ENCODE data around the gene PLCE1. TPM values are rescaled to one million over a fixed set of nuclear protein-coding genes. Genes with fewer than 3 reads are reported as not detected.

PLCE1 gene
- total and polyA plus RNA-seq, 4 donors: 15.5 to 24.6 (median 21.6) TPM

DNA sequence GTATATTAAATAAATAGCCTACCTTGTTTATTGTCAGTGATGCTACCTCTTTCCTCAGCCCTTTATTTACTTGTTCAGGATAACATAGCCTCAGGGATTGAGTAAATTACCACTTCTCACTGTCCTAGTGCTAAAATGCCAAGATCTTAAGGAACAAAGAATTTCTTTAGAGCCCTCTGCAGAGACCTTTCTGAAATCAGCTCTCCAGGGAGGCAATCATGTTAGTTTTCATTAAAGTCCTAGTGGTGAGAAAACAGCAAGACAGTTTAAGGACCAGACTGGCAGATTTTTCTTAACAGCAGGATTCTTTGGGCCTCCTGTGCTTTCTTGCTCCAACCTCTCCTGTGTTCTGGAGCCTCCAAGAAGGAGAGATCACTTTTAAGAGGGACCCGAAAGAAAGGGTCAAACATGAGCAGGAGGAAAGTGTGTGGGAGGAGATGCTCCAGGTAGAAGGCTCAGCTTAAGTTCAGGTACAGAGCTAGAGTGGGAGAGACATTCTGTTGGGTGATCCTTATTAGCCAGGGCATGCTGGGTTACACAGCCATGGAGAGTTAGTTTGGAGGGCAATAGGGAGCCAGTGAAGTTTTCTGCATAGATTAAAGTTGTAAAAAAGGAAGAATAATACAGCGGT is 1.2 kb upstream of the PLCE1 start:
- H3K4me1 ChIP-seq (ENCODE audit: control insufficient read depth, insufficient read depth, low read length): peaks cover 18% of the 10 kb centered on the region
- H3K27ac ChIP-seq (ENCODE audit: low read depth, low read length): peak overlapping the region; percentile 89
- H3K9me3 ChIP-seq (ENCODE audit: control insufficient read depth, insufficient read depth, low read length): no peaks in the 10 kb centered on the region
- no peaks in the 10 kb centered on the region for H3K36me3 ChIP-seq (ENCODE audit: control insufficient read depth, insufficient read depth, low read length)
- no peak overlapping the region for H3K4me3 ChIP-seq (ENCODE audit: low read depth, low read length)
- no peaks in the 10 kb centered on the region for H3K27me3 ChIP-seq (ENCODE audit: control insufficient read depth, insufficient read depth, low read length)
- WGBS (ENCODE audit: insufficient coverage): 69% methylated on average over 2 of the region's 2 CpGs
- peak in 2 of 6 donors; percentile 55 to 56 for DNase-seq (ENCODE audit: low read depth in 4 of 6, low spot score in 6 of 6)

DNA sequence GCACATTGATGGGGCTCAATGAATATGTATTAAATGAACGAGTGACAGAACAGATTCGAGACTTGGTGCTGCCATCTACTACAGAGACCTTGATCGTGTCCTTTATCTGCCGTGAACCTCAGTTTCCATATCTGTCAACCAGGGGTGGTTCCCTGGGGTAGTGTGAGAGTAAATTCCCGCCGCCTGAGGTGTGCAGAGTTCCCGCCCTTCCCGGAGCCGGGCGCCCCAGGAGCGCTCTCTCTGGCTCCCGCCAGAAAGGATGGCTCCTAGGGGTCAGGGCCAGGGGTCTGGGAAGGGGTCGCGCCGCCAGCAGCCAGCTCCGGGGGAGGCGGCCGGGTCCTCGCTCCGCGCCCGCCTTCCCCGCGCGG is 333 bp upstream of the PLCE1 start:
- H3K9me3 ChIP-seq (ENCODE audit: control insufficient read depth, insufficient read depth, low read length): no peaks in the 10 kb centered on the region
- no peaks in the 10 kb centered on the region for H3K27me3 ChIP-seq (ENCODE audit: control insufficient read depth, insufficient read depth, low read length)
- peak overlapping the region; percentile 89 for H3K27ac ChIP-seq (ENCODE audit: low read depth, low read length)
- H3K4me1 ChIP-seq (ENCODE audit: control insufficient read depth, insufficient read depth, low read length): peaks cover 18% of the 10 kb centered on the region
- WGBS (ENCODE audit: insufficient coverage): 2% methylated on average over 25 of the region's 25 CpGs
- H3K4me3 ChIP-seq (ENCODE audit: low read depth, low read length): peak overlapping the region; percentile 41
- H3K36me3 ChIP-seq (ENCODE audit: control insufficient read depth, insufficient read depth, low read length): no peaks in the 10 kb centered on the region
- no peak for DNase-seq (ENCODE audit: low read depth in 4 of 6, low spot score in 6 of 6)

DNA sequence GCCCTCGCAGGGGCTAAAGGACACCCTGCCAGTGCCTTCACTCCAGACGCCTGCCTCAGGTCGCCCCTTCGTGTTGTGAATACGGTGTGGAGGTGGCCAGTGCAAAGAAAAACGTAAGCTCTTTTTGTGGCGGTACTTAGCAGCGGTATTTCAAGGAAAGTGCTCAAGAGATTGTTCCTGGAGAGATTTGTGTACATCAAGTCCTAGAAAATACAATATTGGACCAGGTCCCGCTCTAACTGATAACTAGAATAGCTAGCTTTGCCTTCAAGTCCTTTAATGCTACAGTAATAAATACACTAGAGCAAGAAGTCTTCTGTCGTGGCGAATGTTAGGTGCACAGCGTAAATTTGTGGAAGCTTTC is 689 bp downstream of the PLCE1 start:
- no peaks in the 10 kb centered on the region for H3K36me3 ChIP-seq (ENCODE audit: control insufficient read depth, insufficient read depth, low read length)
- DNase-seq (ENCODE audit: low read depth in 4 of 6, low spot score in 6 of 6): peak in 1 of 6 donors; percentile 57
- peaks cover 19% of the 10 kb centered on the region for H3K4me1 ChIP-seq (ENCODE audit: control insufficient read depth, insufficient read depth, low read length)
- no peaks in the 10 kb centered on the region for H3K27me3 ChIP-seq (ENCODE audit: control insufficient read depth, insufficient read depth, low read length)
- H3K27ac ChIP-seq (ENCODE audit: low read depth, low read length): peak overlapping the region; percentile 58
- peak overlapping the region; percentile 82 for H3K4me3 ChIP-seq (ENCODE audit: low read depth, low read length)
- no peaks in the 10 kb centered on the region for H3K9me3 ChIP-seq (ENCODE audit: control insufficient read depth, insufficient read depth, low read length)
- 0% methylated on average over 8 of the region's 12 CpGs for WGBS (ENCODE audit: insufficient coverage)

DNA sequence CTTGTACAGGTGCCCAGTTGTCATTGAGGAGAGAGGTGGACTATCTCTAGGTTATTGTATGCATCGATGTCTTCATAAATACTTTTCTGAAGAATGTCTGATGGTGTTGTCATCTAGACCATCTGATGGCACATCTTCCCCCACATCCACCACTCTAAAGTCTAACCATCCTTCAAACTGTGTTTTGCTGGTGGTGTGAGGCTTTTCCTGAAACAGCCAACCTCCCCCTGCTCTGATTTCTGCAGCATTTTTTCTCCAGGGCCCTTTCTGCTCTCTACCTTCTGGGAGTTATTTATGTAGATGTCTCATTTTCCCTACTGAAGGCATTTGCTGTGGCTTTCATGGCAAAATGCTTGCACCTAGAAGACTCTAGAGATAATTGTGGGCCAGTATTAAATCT is 1.5 kb downstream of the PLCE1 start:
- Histone ChIP-seq H3K4me1 (ENCODE audit: control insufficient read depth, insufficient read depth, low read length) (peaks cover 22% of the 10 kb centered on the region), H3K27ac (ENCODE audit: low read depth, low read length) (no peak overlapping the region), H3K36me3 (ENCODE audit: control insufficient read depth, insufficient read depth, low read length) (no peaks in the 10 kb centered on the region), H3K4me3 (ENCODE audit: low read depth, low read length) (peak overlapping the region; percentile 82), H3K9me3 (ENCODE audit: control insufficient read depth, insufficient read depth, low read length) (no peaks in the 10 kb centered on the region), H3K27me3 (ENCODE audit: control insufficient read depth, insufficient read depth, low read length) (no peaks in the 10 kb centered on the region)
- no peak for DNase-seq (ENCODE audit: low read depth in 4 of 6, low spot score in 6 of 6)
- no CpG with 5 or more reads among the region's 1 CpG for WGBS (ENCODE audit: insufficient coverage)

DNA sequence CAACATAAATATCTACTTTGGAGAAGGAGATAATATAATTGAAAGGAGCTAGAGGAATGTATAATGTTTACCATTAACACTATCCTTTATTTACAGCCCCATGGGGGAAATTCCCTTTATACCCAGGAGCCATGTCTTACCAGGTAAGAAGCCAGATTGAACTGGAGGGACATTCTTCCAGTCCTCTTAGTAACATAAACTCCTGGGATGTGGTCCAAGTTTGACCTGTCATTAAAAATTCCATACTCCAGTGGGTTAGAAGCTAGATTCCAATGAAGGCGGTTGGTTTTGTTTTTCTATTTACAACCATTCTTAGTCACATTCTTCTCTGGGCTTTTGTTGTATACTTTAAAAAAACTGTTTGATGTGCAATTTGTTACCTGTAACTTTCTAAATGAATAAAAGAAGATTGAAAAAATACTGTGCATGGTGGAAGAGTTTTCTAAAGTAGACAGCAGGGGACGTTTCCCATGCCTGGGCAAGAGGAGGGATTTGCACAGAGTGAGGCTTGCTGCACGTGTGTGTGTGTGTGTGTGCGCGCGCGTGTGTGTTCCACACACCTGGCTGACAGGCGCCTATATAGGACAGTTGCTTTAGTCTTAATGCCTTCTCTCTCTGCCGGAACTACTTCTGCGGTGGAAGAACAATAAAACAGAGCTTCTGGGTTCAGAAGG is 2.0 kb downstream of the PLCE1 start:
- Histone ChIP-seq H3K4me1 (ENCODE audit: control insufficient read depth, insufficient read depth, low read length) (peaks cover 22% of the 10 kb centered on the region), H3K27me3 (ENCODE audit: control insufficient read depth, insufficient read depth, low read length) (no peaks in the 10 kb centered on the region), H3K9me3 (ENCODE audit: control insufficient read depth, insufficient read depth, low read length) (no peaks in the 10 kb centered on the region), H3K36me3 (ENCODE audit: control insufficient read depth, insufficient read depth, low read length) (no peaks in the 10 kb centered on the region), H3K4me3 (ENCODE audit: low read depth, low read length) (no peak overlapping the region), H3K27ac (ENCODE audit: low read depth, low read length) (no peak overlapping the region)
- WGBS (ENCODE audit: insufficient coverage): 75% methylated on average over 9 of the region's 10 CpGs
- DNase-seq (ENCODE audit: low read depth in 4 of 6, low spot score in 6 of 6): no peak

DNA sequence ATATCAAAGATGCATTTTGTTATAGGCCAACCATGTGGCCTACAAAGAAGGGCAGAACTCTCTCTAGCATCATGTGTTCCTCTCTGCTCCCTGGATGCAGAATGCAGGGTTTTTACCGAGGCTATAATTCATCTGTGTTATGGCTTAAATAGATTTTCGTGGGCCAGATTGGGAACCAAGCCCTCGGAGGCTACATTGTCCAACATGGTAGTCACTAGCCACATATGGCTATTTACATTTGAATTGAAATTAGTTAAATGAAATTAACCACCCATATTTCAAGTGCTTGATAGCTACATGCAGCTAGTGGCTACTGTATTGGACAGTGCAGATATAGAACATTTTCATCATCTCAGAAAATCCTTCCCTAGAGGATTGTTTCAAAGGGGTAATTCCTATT is 2.8 kb downstream of the PLCE1 start:
- no peaks in the 10 kb centered on the region for H3K36me3 ChIP-seq (ENCODE audit: control insufficient read depth, insufficient read depth, low read length)
- no peaks in the 10 kb centered on the region for H3K9me3 ChIP-seq (ENCODE audit: control insufficient read depth, insufficient read depth, low read length)
- no peak overlapping the region for H3K4me3 ChIP-seq (ENCODE audit: low read depth, low read length)
- H3K4me1 ChIP-seq (ENCODE audit: control insufficient read depth, insufficient read depth, low read length): peaks cover 22% of the 10 kb centered on the region
- H3K27me3 ChIP-seq (ENCODE audit: control insufficient read depth, insufficient read depth, low read length): no peaks in the 10 kb centered on the region
- DNase-seq (ENCODE audit: low read depth in 4 of 6, low spot score in 6 of 6): no peak
- whole genome bisulfite sequencing (ENCODE audit: insufficient coverage): no CpG with 5 or more reads among the region's 3 CpGs
- no peak overlapping the region for H3K27ac ChIP-seq (ENCODE audit: low read depth, low read length)

DNA sequence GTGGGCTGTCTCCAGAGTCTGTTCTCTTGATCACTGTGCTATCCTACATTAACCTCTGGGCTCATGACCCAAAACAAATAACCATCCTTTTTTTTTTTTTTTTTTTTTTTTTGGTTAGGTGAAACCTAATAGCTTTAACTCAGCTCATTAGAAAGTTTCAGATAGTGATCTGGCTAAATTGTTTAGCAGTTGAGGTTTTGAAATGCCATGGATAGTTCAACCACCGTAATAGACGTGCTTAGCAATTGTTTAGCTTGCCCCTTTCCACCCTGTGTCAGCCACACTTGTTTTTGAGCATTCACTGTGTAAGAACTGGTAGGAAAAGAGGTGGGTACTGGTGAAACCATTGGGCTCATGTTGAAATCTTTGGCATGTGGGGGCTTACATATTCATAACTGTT is 3.8 kb downstream of the PLCE1 start:
- Histone ChIP-seq H3K4me1 (ENCODE audit: control insufficient read depth, insufficient read depth, low read length) (peaks cover 18% of the 10 kb centered on the region), H3K36me3 (ENCODE audit: control insufficient read depth, insufficient read depth, low read length) (no peaks in the 10 kb centered on the region), H3K4me3 (ENCODE audit: low read depth, low read length) (no peak overlapping the region), H3K27ac (ENCODE audit: low read depth, low read length) (no peak overlapping the region), H3K27me3 (ENCODE audit: control insufficient read depth, insufficient read depth, low read length) (no peaks in the 10 kb centered on the region), H3K9me3 (ENCODE audit: control insufficient read depth, insufficient read depth, low read length) (no peaks in the 10 kb centered on the region)
- no CpG with 5 or more reads among the region's 2 CpGs for WGBS (ENCODE audit: insufficient coverage)
- no peak for DNase-seq (ENCODE audit: low read depth in 4 of 6, low spot score in 6 of 6)

DNA sequence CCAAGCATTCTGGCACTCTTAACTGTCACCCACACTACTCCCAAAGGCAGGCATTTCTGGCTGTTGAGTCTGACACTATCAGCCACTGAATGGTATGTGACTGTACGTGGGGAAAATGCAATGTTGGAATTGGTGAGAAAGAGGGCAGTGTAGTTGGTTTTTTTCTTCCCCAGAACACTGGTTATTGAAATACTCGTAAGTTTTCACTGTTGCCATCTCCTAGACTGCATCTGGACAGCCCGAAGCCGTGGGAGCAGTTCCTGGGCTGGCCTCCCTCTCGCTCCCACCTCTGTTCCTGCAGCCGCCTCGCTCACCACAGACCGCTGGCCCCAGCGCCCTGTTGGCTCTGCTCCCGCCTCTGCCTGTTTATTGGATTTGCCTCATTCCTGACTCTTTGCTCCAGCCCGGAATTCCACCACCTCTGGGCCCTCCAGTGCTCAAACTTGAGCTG is 5.7 kb downstream of the PLCE1 start:
- peak overlapping the region; percentile 36 for H3K27ac ChIP-seq (ENCODE audit: low read depth, low read length)
- 39% methylated on average over 9 of the region's 11 CpGs for WGBS (ENCODE audit: insufficient coverage)

DNA sequence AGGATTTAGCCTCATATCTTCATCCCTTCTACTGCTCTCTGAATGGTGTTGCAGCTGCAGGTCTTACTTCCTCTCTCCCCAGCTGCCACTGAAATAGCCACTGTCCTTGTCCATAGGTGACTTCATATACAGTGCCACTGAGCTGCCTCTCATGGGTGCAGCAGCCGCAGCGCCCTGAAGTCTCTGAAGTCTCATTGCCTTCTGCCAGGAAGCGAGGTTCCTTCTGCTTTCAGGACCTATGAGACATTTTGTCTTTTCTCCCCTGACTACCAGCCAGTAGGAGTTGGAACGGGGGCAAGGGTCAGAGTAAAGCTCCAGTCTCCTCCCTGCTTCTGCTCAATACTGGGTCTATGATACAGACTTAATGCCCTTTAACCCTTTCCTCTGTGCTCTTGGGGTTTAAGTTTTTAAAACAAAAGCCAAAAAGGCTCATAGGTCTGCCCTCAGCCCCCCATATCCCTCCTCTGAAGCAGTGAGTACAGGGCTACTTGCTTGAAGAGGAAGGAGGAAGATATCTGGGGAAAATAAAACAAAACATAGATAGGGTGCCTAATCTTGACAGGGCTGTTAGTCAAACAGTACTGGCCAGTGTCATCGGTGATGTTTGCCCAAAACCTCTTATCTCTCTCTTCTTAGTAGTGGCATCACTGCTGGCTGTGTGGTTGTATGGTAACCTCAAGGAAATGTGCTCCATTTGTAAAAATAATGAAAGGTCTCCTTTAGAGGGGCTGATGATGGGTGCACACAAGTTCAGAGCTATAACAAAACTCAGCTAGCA is 7.1 kb downstream of the PLCE1 start:
- Histone ChIP-seq H3K36me3 (ENCODE audit: control insufficient read depth, insufficient read depth, low read length) (no peaks in the 10 kb centered on the region), H3K9me3 (ENCODE audit: control insufficient read depth, insufficient read depth, low read length) (no peaks in the 10 kb centered on the region), H3K27ac (ENCODE audit: low read depth, low read length) (no peak overlapping the region), H3K27me3 (ENCODE audit: control insufficient read depth, insufficient read depth, low read length) (no peaks in the 10 kb centered on the region), H3K4me3 (ENCODE audit: low read depth, low read length) (no peak overlapping the region), H3K4me1 (ENCODE audit: control insufficient read depth, insufficient read depth, low read length) (peaks cover 4% of the 10 kb centered on the region)
- no peak for DNase-seq (ENCODE audit: low read depth in 4 of 6, low spot score in 6 of 6)
- WGBS (ENCODE audit: insufficient coverage): 60% methylated on average over 3 of the region's 5 CpGs

More for the DNA sequence above, 5.7 kb downstream of the PLCE1 start:
- DNase-seq (ENCODE audit: low read depth in 4 of 6, low spot score in 6 of 6): peak in 2 of 6 donors; percentile 6 to 59
- no peaks in the 10 kb centered on the region for H3K36me3 ChIP-seq (ENCODE audit: control insufficient read depth, insufficient read depth, low read length)
- peaks cover 4% of the 10 kb centered on the region for H3K4me1 ChIP-seq (ENCODE audit: control insufficient read depth, insufficient read depth, low read length)
- no peak overlapping the region for H3K4me3 ChIP-seq (ENCODE audit: low read depth, low read length)
- no peaks in the 10 kb centered on the region for H3K9me3 ChIP-seq (ENCODE audit: control insufficient read depth, insufficient read depth, low read length)
- H3K27me3 ChIP-seq (ENCODE audit: control insufficient read depth, insufficient read depth, low read length): no peaks in the 10 kb centered on the region

Measured in spinal cord (tissue), 10 donors.